ENCODE measurements around the gene B3GAT3. TPM values are rescaled to one million over a fixed set of nuclear protein-coding genes. Genes with fewer than 3 reads are reported as not detected.
"Not testable (repeated sequence)": the region's sequence is repeated elsewhere in the genome, so short reads cannot be mapped to it uniquely, and the experiment has no call there.

Gene B3GAT3
- total RNA-seq, 4 donors from 2014 or later = 4.4 to 21.4 (median 9.8) TPM

- Histone ChIP-seq H3K9me3 (no peaks in the 10 kb centered on the region), H3K36me3 (peaks cover 0 to 41% of the 10 kb centered on the region in 2 donors), H3K27me3 (no peaks in the 10 kb centered on the region), H3K4me3 (no peak overlapping the region), H3K27ac (peak overlapping the region in 1 of 4 donors; percentile 97), H3K4me1 (peaks cover 26% of the 10 kb centered on the region in 2 donors)
- ATAC-seq (no peak), DNase-seq (no peak)
- TF ChIP-seq POLR2A (IDR thresholded peaks at IDR 0.05) = no peak
- no peak for TF ChIP-seq CTCF (IDR thresholded peaks at IDR 0.05 in 4 of 5, conservative IDR thresholded peaks at IDR 0.05 in 1 of 5)
- in situ Hi-C loops (cut with MboI; ENCODE audit: low sequenced_read_pairs in 4 of 4) (no loop called here), intact Hi-C loops (cut with DNase I; ENCODE audit: low total_unique reads) (no loop called here)
These were observed 32.7 kb downstream of the B3GAT3 start for GRCh38 chr11:62588966-62589637.

- H3K27me3 ChIP-seq; H3K9me3 ChIP-seq; in situ Hi-C loops (cut with MboI; ENCODE audit: low sequenced_read_pairs in 4 of 4); ATAC-seq; H3K4me3 ChIP-seq; intact Hi-C loops (cut with DNase I; ENCODE audit: low total_unique reads); DNase-seq: not testable (repeated sequence)
- Histone ChIP-seq H3K36me3 (peaks cover 0 to 49% of the 10 kb centered on the region in 2 donors), H3K4me1 (peaks cover 7 to 18% of the 10 kb centered on the region in 2 donors), H3K27ac (peak overlapping the region in 1 of 4 donors; percentile 34)
These were observed 36.4 kb downstream of the B3GAT3 start for GRCh38 chr11:62585356-62585755.

GRCh38 chr11:62581735-62582134 is 40.1 kb downstream of the B3GAT3 start:
- intact Hi-C loops (cut with DNase I; ENCODE audit: low total_unique reads); in situ Hi-C loops (cut with MboI; ENCODE audit: low sequenced_read_pairs in 4 of 4); ATAC-seq: not testable (repeated sequence)

GRCh38 chr11:62580959-62581715 is 40.6 kb downstream of the B3GAT3 start:
- H3K27me3 ChIP-seq = no peaks in the 10 kb centered on the region
- DNase-seq (peak in 1 of 2 donors; percentile 70), ATAC-seq (peak; percentile 59 to 82)
- intact Hi-C loops (cut with DNase I; ENCODE audit: low total_unique reads) = no loop called here
- peak overlapping the region; percentile 6 to 91 (median 57) for H3K27ac ChIP-seq
- H3K9me3 ChIP-seq = no peaks in the 10 kb centered on the region
- H3K36me3 ChIP-seq = peaks cover 0 to 40% of the 10 kb centered on the region in 2 donors
- in situ Hi-C loops (cut with MboI; ENCODE audit: low sequenced_read_pairs in 4 of 4) = no loop called here
- TF ChIP-seq CTCF (IDR thresholded peaks at IDR 0.05 in 4 of 5, conservative IDR thresholded peaks at IDR 0.05 in 1 of 5) (no peak), POLR2A (IDR thresholded peaks at IDR 0.05) (no peak)
- peaks cover 4 to 13% of the 10 kb centered on the region in 2 donors for H3K4me1 ChIP-seq
- H3K4me3 ChIP-seq = no peak overlapping the region

More at GRCh38 chr11:62581735-62582134, 40.1 kb downstream of the B3GAT3 start:
- Histone ChIP-seq H3K36me3 (peaks cover 0 to 45% of the 10 kb centered on the region in 2 donors), H3K27ac (peak overlapping the region; percentile 6 to 91 (median 57)), H3K4me1 (peaks cover 3 to 13% of the 10 kb centered on the region in 2 donors)
- not testable (repeated sequence) for DNase-seq, H3K27me3 ChIP-seq, H3K4me3 ChIP-seq, H3K9me3 ChIP-seq

- in situ Hi-C loops (cut with MboI; ENCODE audit: low sequenced_read_pairs in 4 of 4) = no loop called here
- DNase-seq = no peak
These were observed 42.5 kb downstream of the B3GAT3 start for GRCh38 chr11:62579252-62579651.

More at GRCh38 chr11:62579252-62579651, 42.5 kb downstream of the B3GAT3 start:
- Histone ChIP-seq H3K27me3 (no peaks in the 10 kb centered on the region), H3K27ac (peak overlapping the region; percentile 27 to 93 (median 90)), H3K9me3 (no peaks in the 10 kb centered on the region), H3K4me3 (no peak overlapping the region), H3K36me3 (peaks cover 0 to 35% of the 10 kb centered on the region in 2 donors), H3K4me1 (peaks cover 22 to 32% of the 10 kb centered on the region in 2 donors)
- ATAC-seq = peak in 1 of 2 donors; percentile 19
- TF ChIP-seq CTCF (IDR thresholded peaks at IDR 0.05 in 4 of 5, conservative IDR thresholded peaks at IDR 0.05 in 1 of 5) (no peak), POLR2A (IDR thresholded peaks at IDR 0.05) (no peak)
- intact Hi-C loops (cut with DNase I; ENCODE audit: low total_unique reads) = no loop called here

Data from gastrocnemius medialis (tissue), 4 donors.